Effector CD4-positive, alpha-beta T cell (primary cell): Measurements from ENCODE around the gene TICAM1.
"Not testable (repeated sequence)": the region's sequence is repeated elsewhere in the genome, so short reads cannot be mapped to it uniquely, and the experiment has no call there.

Experiments used
- DNase-seq: peaks from one replicate; pipeline ENCODE4 v3.0.0-alpha.2; 2020
- total RNA-seq: gene quantifications from one replicate; lab custom pipeline; 2026; lab: John Stamatoyannopoulos, UW

Gene TICAM1
- total RNA-seq, result 20.8 reads per million, percentile 47 among the genes with 10 or more reads in this experiment

GRCh38 chr19:4831304-4831978, at the start of gene TICAM1:
Gene TICAM1, minus strand, starts transcription at chr19:4831712. Its CDS starts 13,335 bp downstream, at chr19:4818377.
- peak; percentile 70 for DNase-seq

DNA sequence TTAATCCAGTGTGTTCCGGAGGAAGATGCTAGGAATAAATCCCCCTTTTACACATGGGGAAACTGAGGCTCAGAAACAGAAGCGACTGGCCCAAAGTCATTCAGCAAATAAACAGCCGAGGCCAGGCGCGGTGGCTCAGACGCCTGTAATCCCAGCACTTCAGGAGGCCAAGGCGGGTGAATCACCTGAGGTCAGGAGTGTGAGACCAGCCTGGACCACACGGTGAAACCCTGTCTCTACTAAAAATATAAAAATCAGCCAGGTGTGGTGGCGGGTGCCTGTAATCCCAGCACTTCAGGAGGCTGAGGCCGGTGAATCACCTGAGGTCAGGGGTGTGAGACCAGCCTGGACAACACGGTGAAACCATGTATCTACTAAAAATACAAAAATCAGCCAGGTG, 47.5 kb upstream of the TICAM1 start:
- DNase-seq, result no peak

DNA sequence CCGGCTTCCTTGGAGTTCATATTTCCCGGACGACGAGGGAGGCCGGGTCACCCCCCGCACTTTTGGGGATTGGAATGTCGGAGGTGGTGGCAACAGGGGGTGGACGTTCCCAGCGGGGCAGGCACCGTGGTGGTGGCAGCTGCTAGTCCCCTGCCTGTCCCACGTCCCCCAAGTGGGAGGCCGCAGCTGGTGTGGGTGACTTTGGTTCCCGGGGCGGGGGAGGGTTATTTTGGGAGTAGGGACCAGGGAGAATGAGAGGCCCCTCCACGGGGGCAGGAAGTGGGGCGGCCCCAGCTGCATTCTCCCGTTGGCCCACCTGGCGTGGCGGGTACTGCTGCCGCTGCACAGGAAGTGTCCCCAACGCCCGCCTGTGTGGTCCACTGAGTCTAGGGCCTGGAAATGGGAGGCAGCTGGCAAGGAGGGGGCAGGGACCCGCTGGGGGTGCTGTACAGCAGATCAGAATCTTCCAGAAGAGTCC, 47.0 kb upstream of the TICAM1 start:
- DNase-seq, result no peak

DNA sequence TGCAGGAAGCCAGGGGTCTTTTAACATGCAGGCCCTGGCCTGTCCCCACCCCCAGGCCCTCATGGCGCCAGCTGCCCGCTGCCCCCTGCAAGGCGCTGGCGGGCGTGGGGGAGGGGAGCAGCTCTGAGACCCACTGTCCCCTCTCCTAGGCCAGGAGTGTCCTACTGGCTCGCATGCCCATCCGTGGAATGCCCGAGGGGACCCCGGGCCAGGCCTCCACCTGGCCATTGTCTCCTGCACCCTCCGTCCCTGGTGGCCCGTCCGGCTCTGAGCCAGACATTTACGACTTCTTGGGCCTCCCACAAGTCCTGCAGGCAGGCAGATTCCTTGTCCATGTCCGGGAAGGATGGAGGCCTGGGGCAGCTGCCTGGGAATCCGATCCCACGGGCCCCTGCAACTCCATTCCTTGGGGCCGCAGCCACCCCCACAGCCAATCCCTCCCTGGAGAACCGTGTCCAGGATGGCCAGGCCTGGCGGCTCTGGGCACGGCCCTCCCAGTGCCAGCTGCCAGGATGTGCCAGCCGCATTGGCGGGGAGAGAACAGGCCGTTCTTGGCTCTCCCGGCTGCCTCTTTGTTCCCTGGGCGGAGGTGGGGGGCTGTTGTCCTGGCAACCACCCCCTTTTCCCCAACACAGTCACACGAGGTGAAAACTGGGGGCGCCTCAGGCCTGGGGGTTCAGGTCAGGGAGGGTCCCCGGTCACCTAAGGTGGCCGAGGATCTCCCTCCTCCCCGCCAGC, 46.4 kb upstream of the TICAM1 start:
- no peak for DNase-seq

DNA sequence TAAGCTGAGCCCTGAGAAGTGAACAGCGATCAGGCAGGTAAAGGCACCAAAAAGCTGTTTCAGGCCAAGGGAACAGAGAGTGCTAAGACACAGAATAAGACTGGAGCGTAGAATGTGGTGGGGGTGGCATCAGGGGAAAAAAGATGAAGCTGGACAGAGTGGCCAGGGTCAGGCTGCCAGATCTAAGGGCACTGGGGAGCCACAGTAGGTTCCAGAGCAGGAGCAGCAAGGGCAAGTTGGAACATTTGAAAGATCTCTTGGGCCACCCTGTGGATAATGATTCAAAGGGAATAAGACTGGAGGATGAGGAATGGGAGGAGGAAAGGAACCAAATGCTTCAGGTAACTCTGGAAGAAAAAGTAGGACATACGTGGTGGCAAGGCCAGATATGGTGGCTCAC, 42.4 kb upstream of the TICAM1 start:
- DNase-seq, result no peak

- no peak for DNase-seq
These were observed 40.2 kb upstream of the TICAM1 start for GRCh38 chr19:4871711-4872110.

DNA sequence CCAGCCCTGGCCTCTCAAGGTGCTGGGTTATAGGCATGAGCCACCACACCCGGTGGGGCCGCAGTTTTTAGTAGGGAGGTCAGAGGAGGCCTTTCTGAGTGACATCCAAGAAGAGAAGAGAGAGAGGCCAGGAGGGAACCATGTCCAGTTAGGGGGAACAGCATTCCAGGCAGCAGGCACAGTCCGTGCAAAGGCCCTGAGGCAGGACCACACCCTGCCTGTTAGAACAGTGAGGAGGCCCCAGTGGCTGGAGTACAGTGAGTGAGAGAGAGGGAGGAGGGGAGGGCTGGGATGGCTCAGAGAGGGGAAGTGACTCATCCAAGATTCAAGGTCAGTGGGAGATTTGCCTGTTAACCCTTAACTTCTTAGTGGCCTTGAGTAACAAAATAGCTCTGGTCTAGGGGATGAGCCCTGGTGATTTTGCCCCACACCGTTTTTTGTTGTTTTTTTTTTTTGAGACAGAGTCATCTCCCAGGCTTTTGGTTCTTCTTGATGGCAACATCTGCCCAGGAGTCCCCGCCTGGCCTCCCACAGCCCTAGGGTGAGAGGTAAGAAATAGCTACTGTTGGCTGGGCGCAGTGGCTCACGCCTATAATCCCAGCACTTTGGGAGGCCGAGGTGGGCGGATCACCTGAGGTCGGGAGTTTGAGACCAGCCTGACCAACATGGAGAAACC, 38.7 kb upstream of the TICAM1 start:
- no peak for DNase-seq

- DNase-seq, result no peak
These were observed 36.8 kb upstream of the TICAM1 start for GRCh38 chr19:4868286-4868834.

- peak; percentile 84 for DNase-seq
These were observed 36.2 kb upstream of the TICAM1 start, which contains the start of gene PLIN3 for GRCh38 chr19:4867534-4868285. Gene PLIN3, minus strand, starts transcription at chr19:4867667. Its CDS starts 6,273 bp downstream, at chr19:4861394.

DNA sequence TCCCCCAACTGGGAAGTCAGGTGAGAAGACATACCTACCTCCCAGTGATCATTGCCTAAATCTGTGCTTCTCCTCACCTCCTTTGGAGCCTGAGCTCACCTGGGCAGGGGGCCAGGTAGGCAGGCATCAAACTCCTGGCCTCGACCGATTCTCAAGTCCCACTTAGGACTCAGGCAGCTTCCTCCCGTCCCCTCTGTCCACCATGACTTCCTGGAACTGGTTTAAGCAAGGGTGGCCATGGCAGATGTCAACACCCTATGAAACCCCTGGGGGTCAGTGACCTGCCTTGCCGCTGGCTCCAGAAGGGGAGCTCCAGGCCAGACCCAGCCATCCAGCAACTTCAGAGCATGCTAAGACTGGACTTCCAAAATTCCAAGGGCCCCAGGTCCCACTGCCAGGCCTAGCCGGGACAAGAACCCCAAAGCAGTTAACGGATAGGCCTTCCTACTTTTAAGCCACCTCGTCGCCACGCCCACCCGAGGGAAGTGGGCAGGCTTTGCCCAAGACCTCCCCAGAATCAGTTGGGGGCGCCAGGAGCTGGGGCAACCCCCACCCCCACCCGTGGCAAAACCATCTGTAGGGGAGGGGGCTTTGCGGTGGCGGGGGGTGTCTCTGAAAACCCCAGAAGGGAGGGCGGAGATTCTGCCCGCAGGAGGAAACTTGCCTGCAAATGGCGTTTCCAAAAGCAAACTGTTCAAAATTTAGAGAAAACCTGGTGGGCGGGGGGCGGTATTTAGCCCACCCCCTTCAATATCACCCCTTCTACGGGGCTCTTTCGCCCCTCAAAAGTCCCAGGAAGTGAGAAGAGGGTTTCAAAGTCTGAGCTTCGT, 35.3 kb upstream of the TICAM1 start:
- DNase-seq, result peak; percentile 29

GRCh38 chr19:4861147-4861546, 29.6 kb upstream of the TICAM1 start:
- DNase-seq, result no peak

GRCh38 chr19:4859697-4860096, 28.2 kb upstream of the TICAM1 start:
- DNase-seq, result no peak

DNA sequence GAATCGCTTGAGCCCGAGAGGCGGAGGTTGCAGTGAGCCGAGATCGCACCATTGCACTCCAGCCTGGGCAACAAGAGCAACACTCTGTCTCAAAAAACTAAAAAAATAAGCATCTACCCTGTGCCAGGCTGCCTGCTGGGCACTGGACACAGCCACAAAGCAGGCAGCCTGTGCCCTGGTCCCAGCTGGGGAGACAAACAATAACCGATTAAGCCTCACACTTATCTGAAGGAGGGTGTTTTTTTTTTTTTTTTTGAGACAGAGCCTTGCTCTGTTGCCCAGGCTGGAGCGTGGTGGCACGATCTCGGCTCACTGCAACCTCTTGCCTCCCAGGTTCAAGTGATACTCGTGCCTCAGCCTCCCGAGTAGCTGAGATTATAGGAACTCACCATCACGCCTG, 25.0 kb upstream of the TICAM1 start:
- not testable (repeated sequence) for DNase-seq

- not testable (repeated sequence) for DNase-seq
These were observed 22.0 kb upstream of the TICAM1 start for GRCh38 chr19:4853506-4853905.

DNA sequence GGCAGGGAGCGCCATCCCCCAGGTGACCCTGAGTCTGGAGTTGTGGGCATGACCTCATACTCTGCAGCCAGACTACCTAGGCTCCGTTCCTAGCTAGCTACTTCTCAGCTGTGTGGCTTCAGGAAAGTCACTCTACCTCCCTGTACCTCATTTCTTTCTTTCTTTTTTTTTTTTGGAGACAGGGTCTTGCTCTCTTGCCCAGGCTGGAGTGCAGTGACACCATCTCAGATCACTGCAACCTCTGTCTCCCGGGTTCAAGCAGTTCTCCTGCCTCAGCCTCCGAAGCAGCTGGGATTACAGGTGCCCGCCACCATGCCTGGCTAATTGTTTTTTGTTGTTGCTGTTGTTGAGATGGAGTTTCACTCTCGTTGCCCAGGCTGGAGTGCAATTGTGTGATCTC, 21.0 kb upstream of the TICAM1 start:
- DNase-seq, result no peak

GRCh38 chr19:4851551-4852290, 20.2 kb upstream of the TICAM1 start:
- DNase-seq, result peak; percentile 72

DNA sequence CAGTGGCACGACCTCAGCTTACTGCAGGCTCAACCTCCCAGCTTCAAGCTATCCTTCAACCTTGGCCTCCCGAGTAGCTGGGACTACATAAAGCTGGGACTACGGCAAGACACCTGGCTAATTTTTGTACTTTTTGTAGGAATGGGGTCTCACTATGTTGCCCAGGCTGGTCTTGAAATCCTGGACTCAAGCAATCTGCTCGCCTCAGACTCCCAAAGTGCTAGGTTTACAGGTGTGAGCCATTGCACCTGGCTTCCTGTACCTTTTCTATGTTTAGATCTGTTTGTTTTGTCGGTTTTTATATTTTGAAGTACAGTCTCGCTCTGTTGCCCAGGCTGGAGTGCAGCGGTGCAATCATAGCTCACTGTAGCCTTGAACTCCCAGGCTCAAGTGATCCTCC, 17.5 kb upstream of the TICAM1 start:
- no peak for DNase-seq

- no peak for DNase-seq
These were observed 15.9 kb upstream of the TICAM1 start for GRCh38 chr19:4847190-4847973.

GRCh38 chr19:4845975-4846374, 14.5 kb upstream of the TICAM1 start:
- DNase-seq, result not testable (repeated sequence)
